ENCODE results near the gene MRPL42.
"Not testable (repeated sequence)": the region's sequence is repeated elsewhere in the genome, so short reads cannot be mapped to it uniquely, and the experiment has no call there.

Gene MRPL42

GRCh38 chr12:93550748-93551611 is 83.7 kb downstream of the MRPL42 start:
- DNase-seq, result no peak

DNA sequence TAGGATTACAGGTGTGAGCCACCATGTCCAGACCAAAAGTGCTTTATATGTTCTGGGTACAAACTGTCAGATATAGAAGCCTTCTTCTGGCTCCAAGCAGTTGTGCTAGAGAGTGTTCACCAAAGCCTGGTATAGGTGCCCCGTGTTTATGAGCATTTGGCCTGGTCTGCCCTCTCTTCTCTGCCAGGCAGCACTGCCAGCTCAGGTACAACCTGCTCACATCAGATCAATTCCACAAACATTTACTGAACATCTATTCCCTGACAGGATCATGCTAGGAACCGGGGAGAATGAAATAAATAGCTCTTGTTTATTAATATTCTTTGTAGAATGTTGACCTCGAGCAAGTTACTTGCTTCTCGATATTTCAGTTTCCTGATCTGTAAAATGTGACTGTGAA is 85.1 kb downstream of the MRPL42 start:
- DNase-seq, result no peak

- not testable (repeated sequence) for DNase-seq
These were observed 90.6 kb downstream of the MRPL42 start for GRCh38 chr12:93557879-93558278.

GRCh38 chr12:93558685-93559084 is 91.4 kb downstream of the MRPL42 start:
- not testable (repeated sequence) for DNase-seq

DNA sequence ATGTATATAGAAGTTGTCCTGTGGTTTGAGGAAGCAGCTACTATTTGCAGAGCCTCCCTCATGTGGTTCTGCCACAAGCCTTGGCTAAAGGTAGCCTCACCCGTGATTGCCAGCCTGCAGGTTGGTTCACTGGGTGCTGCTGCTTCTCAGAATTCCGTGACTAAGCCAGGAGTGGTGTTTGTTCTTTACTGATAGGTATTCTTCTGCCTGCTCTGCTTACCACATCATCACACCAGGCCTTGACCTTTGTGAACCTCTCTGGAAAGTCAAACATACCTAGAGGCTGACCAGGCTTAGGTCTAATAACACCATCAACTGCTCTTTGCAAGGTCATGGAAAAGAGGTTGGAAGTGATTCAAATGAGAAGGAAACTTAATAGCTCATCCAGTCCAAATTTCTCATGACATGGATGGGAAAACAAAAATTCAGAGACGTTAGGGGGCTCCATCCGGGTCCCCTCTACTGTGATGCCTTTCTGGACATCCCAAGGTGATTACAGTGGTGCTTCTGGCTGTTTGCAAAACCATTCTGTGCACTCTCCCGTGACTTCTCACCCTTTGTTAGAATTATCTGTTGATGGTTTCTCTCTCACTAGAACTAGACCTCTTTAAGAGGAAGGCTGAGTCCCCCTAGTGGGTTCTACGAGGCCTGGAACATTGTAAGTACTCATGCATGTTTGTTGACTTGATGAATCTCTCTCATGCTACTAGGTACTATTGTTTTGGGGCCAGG is 96.7 kb downstream of the MRPL42 start:
- DNase-seq, result no peak

GRCh38 chr12:93565760-93566159 is 98.4 kb downstream of the MRPL42 start:
- no peak for DNase-seq

All from NCI-H526 treated with DMSO at 0.1 percent for 48 hours (cell line).